Activated CD4-positive, CD25-positive, alpha-beta regulatory T cell treated with anti-CD3 and anti-CD28 coated beads, Interleukin-2, amount 50 U/mL, for 24 hours (primary cell): Measurements from ENCODE around the gene SIVA1.
"Not testable (repeated sequence)": the region's sequence is repeated elsewhere in the genome, so short reads cannot be mapped to it uniquely, and the experiment has no call there.

Experiments used
- ATAC-seq, 2 donors: fragments of 150-1000 bp; cut with Tn5 transposase; one replicate each; pipeline ENCODE4 v1.10.0; 2021; ENCODE audit warnings: mild to moderate bottlenecking in 1 of 2, moderate library complexity in 1 of 2

Gene SIVA1

DNA sequence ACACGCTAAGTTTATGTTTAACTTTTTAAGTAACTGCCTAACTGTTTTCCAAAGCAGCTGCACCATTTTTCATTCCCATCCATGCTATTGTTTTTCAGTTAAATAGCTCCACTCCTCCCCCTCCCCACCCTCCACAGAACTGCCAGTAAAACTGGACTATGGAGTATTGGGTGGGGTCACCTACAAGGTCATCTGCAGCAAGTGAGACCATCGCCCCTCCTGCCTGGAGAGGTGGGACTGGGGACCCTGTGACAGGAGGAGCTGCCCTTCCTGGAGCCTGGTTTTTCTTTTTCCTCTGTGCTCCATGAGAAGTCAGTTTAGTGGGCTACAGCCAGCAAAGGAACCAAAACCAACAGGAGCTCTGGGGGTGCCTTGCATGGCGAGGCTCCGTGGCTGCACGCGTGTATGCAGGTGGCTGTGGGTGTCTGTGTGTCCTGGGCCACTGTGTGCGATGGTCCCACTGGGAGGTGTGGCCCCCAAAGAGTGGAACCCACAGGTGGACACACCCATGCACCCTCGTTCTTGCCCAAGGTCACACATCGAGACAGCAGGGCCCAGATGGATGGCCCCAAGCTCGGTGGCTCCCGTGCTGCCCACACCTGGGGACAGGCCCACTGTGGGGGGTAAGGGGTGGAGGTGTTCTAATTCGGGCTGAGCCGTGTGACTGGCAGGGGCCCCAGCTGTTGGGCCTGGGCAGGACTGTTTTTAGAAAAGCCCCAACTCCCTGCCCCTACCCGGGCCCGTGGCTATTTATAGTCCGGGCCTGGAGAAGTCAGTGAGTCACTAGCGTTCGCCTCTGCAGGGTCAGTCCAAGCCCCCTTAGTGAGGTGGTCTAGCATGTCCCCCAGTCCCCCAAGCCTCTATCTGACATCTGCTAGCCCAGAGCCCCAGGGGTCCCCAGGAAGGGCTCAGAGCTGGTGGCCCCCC lies 31.2 kb upstream of the SIVA1 start:
- no peak for ATAC-seq

DNA sequence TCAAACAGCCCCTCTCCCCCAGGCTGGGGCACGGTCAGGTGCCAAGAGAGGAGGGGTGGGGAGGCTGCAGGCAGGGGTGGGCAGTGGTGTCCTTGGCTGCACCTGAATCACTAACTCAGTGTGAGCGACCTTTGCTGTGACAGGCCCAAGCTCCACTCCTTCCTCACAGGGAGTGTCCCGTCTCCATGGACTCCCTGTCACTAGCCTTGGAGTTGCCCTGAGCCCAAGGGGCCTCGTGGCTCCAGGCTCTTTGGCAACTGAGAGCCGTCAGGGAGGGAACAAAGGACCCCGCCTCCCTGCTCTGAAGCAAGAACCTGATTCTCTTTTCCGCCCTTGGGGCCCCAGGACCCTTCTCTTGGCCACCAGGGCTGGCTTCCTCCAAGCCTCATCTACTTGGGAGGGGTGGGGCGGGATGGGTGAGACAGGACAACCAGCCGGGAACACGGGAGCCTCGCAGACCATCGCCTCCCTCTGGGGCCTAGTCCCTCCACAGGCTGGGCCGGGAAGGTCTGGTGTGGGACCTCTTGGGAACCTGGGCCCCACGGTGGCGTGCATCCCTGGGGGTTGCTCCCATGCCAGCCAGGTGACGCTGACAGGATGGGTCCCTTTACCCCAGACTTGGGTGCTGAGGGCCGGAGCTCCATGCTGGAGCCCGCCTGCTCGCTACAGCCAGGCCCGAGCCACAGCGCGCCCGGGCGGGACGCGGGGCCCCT lies 29.9 kb upstream of the SIVA1 start:
- ATAC-seq, result no peak

DNA sequence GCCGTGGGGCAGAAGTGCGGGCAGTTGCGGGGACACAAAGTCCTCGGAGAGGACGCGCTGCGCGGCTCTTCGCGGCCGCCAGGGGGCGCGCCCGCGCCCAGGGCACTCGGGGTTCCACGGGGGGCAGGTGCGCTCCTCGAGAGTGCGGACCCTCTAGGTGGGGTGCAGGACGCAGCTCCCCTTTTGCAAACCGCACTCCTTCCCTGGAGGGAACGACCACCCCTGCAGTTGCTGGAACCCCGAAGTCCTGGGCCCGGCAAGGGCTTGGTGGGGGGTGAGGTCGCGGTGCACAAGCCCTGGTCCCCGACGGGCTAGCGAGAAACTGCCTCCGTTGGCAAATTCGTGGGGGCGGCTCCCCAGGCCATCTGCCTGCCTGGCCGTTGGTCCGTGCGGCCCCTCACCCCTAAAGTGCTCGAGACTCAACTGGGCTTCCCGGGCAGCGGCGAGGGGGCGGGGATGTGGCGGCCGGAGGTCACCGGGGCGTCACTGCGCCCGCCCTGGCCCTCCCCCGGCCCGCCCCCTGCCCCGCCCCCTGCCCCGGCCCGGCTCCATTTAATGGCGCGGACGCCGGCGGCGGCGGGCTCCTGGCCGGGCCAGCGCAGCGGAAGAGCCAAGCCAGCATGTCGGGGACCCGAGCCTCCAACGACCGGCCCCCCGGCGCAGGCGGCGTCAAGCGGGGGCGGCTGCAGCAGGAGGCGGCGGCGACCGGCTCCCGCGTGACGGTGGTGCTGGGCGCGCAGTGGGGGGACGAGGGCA lies 29.1 kb upstream of the SIVA1 start, which contains the start of gene ADSS1:
Gene ADSS1, plus strand, starts transcription at position 579 of the 756 bp plus-strand sequence. Its CDS starts 42 bp downstream, at position 621.
- ATAC-seq, result peak; percentile 75 to 78

DNA sequence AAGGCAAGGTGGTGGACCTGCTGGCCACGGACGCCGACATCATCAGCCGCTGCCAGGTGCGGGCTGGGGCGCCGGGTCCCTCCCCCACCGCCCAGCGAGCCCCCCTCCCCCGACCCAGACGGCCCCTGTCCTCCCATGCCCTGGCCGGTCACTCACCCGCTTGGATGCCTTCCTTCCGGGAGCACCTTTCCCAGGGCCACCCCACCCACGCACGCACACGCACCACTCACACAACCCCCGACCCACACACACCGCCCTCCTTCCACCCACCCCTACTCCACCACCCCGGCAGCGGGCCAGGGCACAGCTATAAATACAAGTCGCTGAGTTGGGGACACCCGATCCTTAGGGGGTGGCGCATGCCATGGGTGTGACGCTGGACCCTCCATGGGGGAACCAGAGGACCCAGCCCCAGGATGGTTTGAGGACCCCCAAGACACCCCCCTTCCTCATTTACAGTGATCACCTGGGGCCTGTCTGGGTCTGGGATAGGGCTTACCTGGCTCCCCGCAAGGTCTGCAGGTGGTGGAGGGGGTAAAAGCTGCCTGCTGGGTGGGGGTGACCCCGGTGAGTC lies 28.5 kb upstream of the SIVA1 start:
- peak; percentile 8 to 11 for ATAC-seq

DNA sequence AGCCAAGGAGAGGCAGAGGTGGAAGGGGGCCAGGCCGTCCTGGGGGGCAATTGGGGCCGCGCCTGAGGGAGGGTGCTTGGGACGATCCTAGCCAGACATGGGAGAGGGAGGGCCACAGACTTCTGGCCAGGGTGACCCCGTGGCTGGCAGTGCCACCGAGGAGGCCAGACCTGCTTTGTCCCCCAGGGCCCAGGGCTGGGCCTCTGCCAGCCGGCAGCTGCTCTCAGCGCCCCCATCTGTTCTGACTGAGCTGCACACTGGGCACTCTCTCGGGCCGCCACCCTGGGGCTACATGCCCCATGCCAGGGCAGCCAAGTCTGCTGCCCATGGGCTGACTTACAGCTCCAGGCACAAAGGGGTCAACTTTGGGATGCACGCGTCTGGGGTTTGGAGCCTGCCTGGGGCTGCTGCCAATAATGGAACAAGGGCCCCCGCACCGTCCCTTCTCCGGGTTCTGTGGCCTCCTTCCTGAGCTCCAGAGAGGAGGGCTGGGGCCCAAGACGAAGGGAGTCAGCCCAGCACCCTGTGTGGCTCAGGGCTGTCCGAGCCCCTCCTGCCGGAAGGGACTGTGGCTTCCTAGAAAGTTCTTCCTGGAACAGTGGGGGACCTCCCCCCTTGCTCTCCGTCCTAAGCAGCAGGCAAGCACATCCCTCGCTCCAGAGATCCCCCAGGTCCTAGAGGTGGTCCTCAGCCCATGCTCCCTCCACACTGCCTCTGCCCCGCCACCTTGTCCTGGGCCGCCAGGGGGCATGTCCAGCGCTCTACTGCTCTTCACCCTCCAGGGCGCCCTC lies 27.8 kb upstream of the SIVA1 start:
- ATAC-seq, result no peak

DNA sequence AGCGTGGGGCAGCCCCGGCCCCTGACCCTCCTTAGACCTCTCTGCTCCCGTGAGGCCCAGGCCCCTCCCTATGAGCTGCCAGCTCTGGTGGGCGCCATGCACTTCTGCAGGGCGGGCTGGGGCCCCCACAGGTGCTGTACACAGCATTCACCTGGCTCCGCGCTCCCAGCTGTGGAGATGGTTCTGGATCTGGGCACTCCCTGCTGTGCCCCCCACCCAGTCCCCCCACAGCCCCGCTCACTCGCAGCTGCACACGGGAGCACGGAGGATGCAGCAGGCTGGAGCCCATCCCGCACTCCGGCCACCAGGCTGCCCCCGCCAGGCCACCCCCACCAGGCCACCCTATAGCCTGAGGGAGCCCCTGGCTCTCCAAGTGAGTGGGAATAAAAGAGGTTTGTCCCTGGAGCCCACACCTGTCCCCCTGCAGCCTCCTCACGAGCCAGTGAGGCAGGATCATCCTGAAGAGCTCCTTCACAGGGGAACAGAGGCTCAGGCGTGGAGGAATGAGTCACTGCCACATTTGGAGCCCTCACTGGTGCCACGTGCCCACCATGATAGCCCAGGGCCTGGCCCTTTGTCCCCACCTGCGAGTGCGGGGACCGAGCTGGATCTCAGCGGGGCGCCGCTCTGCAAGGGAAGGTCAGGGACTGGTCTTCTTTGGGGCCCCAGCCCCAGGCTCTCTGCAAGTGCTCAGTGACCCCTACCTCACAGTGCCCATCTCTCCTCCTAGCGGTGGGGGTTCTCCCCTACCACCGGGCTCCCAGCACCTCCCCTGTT lies 27.0 kb upstream of the SIVA1 start:
- no peak for ATAC-seq

DNA sequence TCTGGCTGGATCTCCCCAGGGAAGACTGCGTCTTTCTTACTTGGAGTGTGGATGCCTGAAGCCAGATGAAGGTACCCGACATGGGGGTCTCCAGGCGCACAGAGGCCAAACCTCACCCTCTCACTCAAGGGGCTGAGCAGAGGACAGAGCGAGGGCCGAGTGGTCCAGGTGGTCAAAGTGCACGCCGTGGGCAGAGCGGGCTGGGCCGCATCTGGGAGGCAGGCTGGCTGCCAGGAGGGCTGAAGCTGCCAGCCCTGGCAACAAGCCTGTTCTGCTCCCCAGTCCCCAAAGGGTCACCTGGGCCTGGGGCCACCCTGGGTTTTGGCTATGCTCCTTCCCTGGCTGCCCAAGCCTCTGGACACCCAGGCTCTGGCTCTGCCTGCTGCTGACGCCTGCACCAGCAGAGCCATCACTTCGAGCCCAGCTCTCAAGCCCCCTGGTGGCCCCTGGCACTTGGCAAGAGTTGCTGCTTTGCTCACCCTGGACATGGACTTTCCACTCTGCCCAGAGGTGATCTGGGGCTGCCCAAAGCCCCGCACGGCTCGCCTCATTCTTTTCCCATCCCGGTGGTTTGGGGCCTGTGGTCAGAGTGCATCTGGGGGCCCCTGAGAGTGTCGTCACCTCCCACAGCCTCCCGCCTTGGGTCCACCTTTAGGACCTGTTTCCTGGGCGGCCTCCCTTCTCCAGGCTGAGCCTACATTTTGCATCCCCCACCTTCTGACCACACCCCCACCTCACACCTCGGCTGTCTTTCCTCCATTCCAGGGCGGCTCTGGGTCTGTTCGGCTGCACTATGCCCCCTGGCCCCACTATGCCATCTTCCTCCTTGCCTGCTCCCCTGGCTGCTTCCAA lies 26.1 kb upstream of the SIVA1 start:
- no peak for ATAC-seq

DNA sequence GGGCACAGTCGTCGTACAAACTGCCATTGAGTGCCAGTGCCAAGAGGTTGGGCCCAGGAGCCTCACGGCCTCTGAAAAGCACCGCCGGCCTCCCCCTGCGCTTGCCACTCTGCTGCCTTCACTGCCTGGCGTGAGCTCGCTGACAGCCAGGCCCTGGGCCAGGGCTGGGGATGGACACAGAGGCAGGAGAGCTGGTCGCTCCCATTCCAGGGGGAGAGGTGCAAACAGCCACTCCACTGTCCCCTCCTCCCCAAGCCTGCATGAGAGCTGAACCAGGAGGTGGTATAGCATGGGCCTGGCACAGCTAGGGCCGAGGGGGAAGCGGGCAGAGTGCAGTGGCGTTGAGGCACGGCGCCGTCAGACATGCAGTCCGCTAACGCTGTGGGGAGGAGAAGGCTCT lies 24.3 kb upstream of the SIVA1 start:
- no peak for ATAC-seq

DNA sequence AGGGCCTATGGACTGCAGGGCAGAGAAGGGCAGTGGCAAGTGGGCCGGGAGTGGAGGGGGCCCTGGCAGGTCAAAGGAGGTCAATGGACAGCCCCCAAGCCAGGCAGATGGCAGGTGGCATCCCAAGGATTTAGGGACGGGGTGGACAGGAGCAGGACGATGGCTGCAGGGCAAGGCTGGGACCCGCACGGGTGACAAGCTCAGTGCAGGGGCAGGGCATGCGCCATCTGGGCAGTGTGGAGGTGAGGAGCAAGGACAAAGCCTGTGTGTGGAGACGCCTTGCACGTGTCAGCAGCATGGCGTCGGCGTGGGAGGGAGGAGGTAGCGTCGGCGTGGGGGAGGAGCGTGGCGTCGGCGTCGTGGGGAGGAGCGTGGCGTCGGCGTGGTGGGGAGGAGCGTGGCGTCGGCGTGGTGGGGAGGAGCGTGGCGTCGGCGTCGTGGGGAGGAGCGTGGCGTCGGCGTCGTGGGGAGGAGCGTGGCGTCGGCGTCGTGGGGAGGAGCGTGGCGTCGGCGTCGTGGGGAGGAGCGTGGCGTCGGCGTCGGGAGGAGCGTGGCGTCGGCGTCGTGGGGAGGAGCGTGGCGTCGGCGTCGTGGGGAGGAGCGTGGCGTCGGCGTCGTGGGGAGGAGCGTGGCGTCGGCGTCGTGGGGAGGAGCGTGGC lies 23.6 kb upstream of the SIVA1 start:
- not testable (repeated sequence) for ATAC-seq

DNA sequence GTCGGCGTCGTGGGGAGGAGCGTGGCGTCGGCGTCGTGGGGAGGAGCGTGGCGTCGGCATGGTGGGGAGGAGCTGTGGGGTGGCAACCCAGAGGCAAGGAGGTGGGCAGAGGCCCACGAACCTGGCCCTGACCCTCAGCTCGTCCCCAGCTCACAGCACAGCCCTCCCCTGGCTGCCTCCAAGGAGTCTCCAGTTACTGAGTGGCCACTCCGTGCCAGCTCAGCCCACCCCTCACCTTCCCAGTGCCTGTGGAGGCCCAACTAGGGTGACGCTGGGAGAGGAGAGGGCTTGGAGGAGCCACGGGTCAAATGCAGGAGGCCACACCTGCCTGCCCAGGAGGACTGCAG lies 23.1 kb upstream of the SIVA1 start:
- ATAC-seq, result no peak

DNA sequence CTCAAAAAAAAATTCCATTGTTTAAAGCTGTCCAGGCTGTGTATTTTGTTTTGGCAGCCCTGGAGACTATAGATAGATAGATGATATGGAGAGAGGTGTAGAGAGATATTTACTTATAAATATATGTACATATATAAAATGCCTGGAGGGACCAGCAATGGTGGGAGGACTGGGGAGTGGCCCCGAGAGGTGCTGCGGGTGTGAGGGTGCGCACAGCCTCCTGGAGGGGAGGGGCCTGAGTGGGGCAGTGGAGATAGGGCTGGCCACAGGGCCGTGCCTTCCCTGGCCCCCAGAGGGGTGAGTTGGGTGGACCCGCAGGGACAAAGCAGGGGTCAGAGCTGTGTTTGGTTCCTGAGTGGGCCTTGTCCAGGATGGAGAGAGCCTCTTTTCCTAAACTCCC lies 22.5 kb upstream of the SIVA1 start:
- no peak for ATAC-seq

DNA sequence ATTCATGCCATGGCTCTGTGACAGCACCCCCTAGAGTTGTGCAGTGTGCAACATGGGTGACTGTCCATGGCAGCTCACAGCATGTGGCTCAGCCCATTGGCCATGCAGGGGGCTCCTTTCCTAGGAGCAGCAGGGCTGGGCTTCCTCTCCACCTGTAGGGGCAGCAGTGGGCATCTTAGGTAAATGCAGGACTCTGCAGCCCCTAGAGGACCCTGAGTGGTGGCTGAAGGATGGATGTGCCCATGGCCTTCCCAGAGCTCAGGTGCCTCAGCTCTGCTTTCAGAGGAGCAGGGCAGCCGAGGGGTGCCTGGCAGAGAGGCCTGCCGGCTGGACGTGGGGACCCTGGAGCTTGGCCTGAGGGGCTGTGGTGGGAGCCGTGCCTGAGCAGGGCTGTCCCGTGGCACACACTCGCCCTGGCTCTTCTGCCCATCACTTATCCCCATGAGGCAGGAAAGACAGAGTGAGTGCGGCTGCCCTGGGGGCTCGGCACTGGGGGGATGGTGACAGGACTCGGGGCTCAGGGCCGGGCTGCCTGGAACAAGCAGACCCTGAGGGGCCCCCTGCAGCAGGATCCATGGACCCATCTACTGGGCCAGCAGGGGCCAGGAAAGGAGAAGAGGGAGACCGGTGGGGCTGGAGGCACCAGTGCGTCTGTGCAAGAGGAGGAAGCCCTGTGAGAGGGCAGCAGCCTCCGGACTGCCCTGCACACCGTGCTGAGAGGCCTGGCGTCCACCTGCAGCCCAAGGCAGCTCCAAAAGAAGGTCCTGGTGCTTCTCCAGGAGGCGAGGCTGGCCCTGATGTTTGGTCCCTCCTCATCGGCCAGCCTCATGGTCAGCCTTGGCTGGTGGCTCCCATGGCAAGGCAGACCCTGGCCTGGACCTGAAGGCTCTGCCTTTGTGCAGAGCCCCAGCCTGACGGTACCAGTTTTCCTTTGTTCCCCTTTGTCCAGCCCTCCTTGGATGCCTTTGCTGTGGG lies 21.3 kb upstream of the SIVA1 start:
- ATAC-seq, result no peak

DNA sequence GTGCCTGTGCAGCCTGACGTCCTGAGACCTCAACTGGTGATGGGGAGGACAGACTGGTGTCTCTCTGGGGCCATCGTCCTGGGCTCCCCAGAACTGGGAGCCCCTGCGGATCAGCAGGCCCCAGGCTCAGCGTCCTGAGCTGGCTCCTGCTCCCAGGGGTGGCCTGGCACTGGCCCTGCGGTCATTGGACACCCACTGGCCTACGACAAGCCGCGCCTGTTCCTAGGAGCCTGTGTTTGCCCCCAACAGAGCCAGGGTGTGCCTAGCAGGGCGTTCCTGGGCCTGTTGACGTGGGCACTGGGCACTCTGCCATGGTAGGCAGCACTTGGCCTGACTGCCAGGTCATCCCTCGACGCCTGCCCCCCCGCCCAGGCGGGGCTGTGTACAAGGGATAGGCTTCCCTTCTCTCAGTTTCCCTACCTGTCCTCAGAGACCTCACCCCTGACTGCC lies 20.6 kb upstream of the SIVA1 start:
- ATAC-seq, result no peak

DNA sequence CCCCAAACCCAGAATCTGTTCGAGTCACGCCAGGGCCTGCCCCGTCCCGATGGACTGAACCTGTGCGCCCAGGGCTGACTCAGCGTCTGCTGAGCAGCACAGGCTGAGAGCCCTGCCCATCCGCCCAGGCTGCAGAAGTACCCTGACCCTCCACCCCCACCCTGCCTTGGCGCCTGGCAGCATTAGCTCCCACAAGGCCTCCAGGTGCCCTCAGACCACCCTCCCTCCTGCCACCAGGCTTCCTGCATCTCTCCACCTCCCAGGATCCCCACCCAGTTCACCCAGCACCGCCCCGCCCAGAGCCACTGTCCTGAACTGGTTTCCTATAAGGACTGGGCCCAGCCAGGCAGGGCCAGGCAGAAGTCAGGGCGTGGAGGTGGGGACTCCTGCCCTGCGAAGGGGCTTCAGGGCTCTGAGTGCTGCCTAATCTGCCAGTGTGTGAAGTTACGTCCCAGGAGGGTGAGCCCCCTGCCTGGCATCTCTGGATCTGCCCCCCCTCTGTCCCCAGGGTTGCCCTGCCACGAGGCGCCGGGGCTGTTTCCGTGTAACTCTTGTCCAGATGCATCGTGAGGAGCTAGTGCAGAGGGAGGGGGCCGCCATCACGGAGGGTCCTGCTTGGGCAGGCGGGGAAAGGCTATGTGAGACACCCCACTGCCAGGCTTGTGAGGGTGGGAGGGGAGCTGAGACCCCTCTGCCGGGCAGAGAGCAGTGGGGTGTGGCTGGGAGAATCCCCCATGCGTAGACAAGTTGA lies 19.8 kb upstream of the SIVA1 start:
- no peak for ATAC-seq

DNA sequence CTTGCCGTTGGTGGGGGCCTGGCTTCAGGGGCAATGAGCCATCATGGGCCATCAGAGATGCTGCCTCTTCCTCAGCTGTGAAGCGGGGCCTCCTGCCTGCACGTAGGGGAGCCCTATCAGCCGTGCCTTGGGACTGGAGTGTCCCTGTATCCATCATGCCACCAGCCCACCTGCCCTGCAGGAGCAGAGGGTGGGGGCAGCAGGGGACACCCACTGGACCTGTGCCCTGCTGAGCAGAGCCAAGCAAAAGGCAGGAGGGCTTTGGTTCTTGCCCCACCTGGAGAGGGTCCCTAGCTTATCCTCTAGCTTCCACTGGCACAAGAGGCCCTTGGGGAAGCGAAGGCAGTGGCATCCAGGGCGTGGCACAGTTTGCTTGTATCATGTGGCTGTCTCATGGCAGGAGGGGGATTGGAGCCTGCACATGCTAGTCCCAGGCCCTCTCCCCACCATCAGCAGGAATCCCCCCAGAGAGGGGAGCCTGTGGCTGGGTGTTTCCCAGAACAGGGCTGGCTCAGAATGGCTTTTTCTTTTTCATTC lies 18.8 kb upstream of the SIVA1 start:
- ATAC-seq, result no peak

DNA sequence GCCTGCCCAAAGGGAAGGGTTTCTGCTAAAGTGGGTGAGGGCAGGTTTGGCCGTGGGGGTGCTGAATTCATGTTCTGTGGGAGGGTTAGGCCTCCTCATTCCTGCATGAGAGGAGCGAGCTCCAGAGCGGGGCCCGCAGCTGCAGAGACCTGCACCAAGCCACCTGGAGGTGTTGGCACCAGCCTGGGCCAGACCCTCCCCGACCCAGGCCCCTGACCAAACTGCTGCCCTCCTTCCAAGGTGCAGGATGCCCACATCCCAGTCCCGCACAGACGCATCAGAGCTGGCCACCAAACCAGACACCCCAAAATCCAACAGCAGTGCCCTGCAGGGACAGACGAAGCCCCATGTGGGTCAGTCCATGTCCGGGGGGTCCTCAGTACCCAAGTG lies 18.4 kb upstream of the SIVA1 start:
- no peak for ATAC-seq
